Activated CD4-positive, alpha-beta memory T cell treated with anti-CD3 and anti-CD28 coated beads, Interleukin-2, amount 10 ng/mL, durations not matched to agents 7 days and 5 days (primary cell): ENCODE data around the gene NPC1L1. TPM values are rescaled to one million over a fixed set of nuclear protein-coding genes. Genes with fewer than 3 reads are reported as not detected.

ENCODE experiments used
- CTCF ChIA-PET: fragments of 350-600 bp; sonication (Branson Sonifier 250); formaldehyde crosslinking; loops from one replicate; lab custom pipeline; 2021; ENCODE audit warnings: antibody characterized with exemption, inconsistent platforms; lab: Charles Lee
- POLR2A ChIA-PET: fragments of 350-600 bp; sonication (Branson Sonifier 250); formaldehyde crosslinking; loops from one replicate; lab custom pipeline; 2021; ENCODE audit warnings: antibody characterized with exemption; lab: Charles Lee
- DNase-seq: peaks from one replicate; pipeline ENCODE4 v3.0.0-alpha.2; 2020
- H3K27ac Mint-ChIP-seq: one replicate; pipeline ENCODE4 v1.8.0; 2021; ENCODE audit warnings: mild to moderate bottlenecking, mixed read lengths
- H3K27me3 Mint-ChIP-seq: one replicate; pipeline ENCODE4 v1.8.0; 2021; ENCODE audit warnings: mixed read lengths
- H3K36me3 Mint-ChIP-seq: one replicate; pipeline ENCODE4 v1.8.0; 2021; ENCODE audit warnings: low read depth, mixed read lengths
- H3K4me1 Mint-ChIP-seq: one replicate; pipeline ENCODE4 v1.8.0; 2021; ENCODE audit warnings: mixed read lengths
- H3K4me3 Mint-ChIP-seq: one replicate; pipeline ENCODE4 v1.8.0; 2021; ENCODE audit warnings: mild to moderate bottlenecking, mixed read lengths
- H3K9me3 Mint-ChIP-seq: one replicate; pipeline ENCODE4 v1.8.0; 2021; ENCODE audit warnings: mixed read lengths
- total RNA-seq, 2 experiments: library from RNA; stranded (reverse); gene quantifications; one replicate each; pipeline ENCODE4 v1.2.3, GENCODE V29; 2021

Gene NPC1L1
- total RNA-seq, 2 experiments from 2014 or later = not detected

- CTCF ChIA-PET = no interaction called here
- H3K4me3 Mint-ChIP-seq = no peak overlapping the region
- no peak for DNase-seq
- H3K36me3 Mint-ChIP-seq = no peaks in the 10 kb centered on the region
- H3K27me3 Mint-ChIP-seq = peaks cover 4% of the 10 kb centered on the region
- H3K27ac Mint-ChIP-seq = no peak overlapping the region
- POLR2A ChIA-PET = no interaction called here
- H3K4me1 Mint-ChIP-seq = peaks cover 1% of the 10 kb centered on the region
- peaks cover 2% of the 10 kb centered on the region for H3K9me3 Mint-ChIP-seq
Observed at GRCh38 chr7:44531421-44532380, 9.4 kb downstream of the NPC1L1 start.

- H3K9me3 Mint-ChIP-seq = peaks cover 2% of the 10 kb centered on the region
- no peak overlapping the region for H3K27ac Mint-ChIP-seq
- DNase-seq = no peak
- H3K4me1 Mint-ChIP-seq = peaks cover 1% of the 10 kb centered on the region
- CTCF ChIA-PET = no interaction called here
- peaks cover 4% of the 10 kb centered on the region for H3K27me3 Mint-ChIP-seq
- H3K4me3 Mint-ChIP-seq = no peak overlapping the region
- H3K36me3 Mint-ChIP-seq = no peaks in the 10 kb centered on the region
- POLR2A ChIA-PET = no interaction called here
Observed at GRCh38 chr7:44530990-44531389, 10.1 kb downstream of the NPC1L1 start.

- ChIA-PET CTCF (interaction anchor here (1.7 kb wide), 1 partner anchor 10 kb away, joined by 5 read pairs; no protein-coding TSS in a partner anchor), POLR2A (no interaction called here)
Observed at GRCh38 chr7:44524811-44525388, 16.2 kb downstream of the NPC1L1 start.

GRCh38 chr7:44522315-44522714, 18.8 kb downstream of the NPC1L1 start:
- CTCF ChIA-PET = interaction anchor here (1.4 kb wide), 1 partner anchor 12 kb away, joined by 4 read pairs; no protein-coding TSS in a partner anchor
- DNase-seq = no peak
- Mint-ChIP-seq H3K4me1 (no peaks in the 10 kb centered on the region), H3K27me3 (peaks cover 23% of the 10 kb centered on the region), H3K27ac (no peak overlapping the region), H3K36me3 (peaks cover 6% of the 10 kb centered on the region), H3K9me3 (peaks cover 3% of the 10 kb centered on the region), H3K4me3 (no peak overlapping the region)
- POLR2A ChIA-PET = no interaction called here

More at GRCh38 chr7:44524811-44525388, 16.2 kb downstream of the NPC1L1 start:
- no peak overlapping the region for H3K27ac Mint-ChIP-seq
- no peak for DNase-seq
- H3K27me3 Mint-ChIP-seq = peaks cover 27% of the 10 kb centered on the region
- H3K9me3 Mint-ChIP-seq = peaks cover 5% of the 10 kb centered on the region
- no peaks in the 10 kb centered on the region for H3K4me1 Mint-ChIP-seq
- H3K36me3 Mint-ChIP-seq = peaks cover 6% of the 10 kb centered on the region
- no peak overlapping the region for H3K4me3 Mint-ChIP-seq

GRCh38 chr7:44521347-44522095, 19.6 kb downstream of the NPC1L1 start:
- Mint-ChIP-seq H3K9me3 (peaks cover 3% of the 10 kb centered on the region), H3K4me3 (no peak overlapping the region), H3K27ac (no peak overlapping the region), H3K27me3 (peaks cover 23% of the 10 kb centered on the region), H3K4me1 (no peaks in the 10 kb centered on the region), H3K36me3 (peaks cover 6% of the 10 kb centered on the region)
- ChIA-PET CTCF (no interaction called here), POLR2A (no interaction called here)
- DNase-seq = no peak

GRCh38 chr7:44520574-44520973, 20.6 kb downstream of the NPC1L1 start:
- ChIA-PET POLR2A (no interaction called here), CTCF (interaction anchor here (1.1 kb wide), 1 partner anchor 278 kb away, joined by 3 read pairs; no protein-coding TSS in a partner anchor)
- no peak for DNase-seq
- H3K27me3 Mint-ChIP-seq = peaks cover 21% of the 10 kb centered on the region
- H3K4me3 Mint-ChIP-seq = no peak overlapping the region
- no peak overlapping the region for H3K27ac Mint-ChIP-seq
- H3K4me1 Mint-ChIP-seq = no peaks in the 10 kb centered on the region
- H3K36me3 Mint-ChIP-seq = peaks cover 6% of the 10 kb centered on the region
- H3K9me3 Mint-ChIP-seq = peaks cover 3% of the 10 kb centered on the region

GRCh38 chr7:44519546-44519945, 21.6 kb downstream of the NPC1L1 start:
- no peak overlapping the region for H3K27ac Mint-ChIP-seq
- no peak overlapping the region for H3K4me3 Mint-ChIP-seq
- DNase-seq = no peak
- no peaks in the 10 kb centered on the region for H3K9me3 Mint-ChIP-seq
- peaks cover 3% of the 10 kb centered on the region for H3K36me3 Mint-ChIP-seq
- peaks cover 18% of the 10 kb centered on the region for H3K27me3 Mint-ChIP-seq
- ChIA-PET CTCF (interaction anchor here (0.7 to 1.1 kb wide), 2 partner anchors 277 to 373 kb away, joined by 3 read pairs; no protein-coding TSS in a partner anchor), POLR2A (interaction anchor here (0.8 kb wide), 1 partner anchor 30 kb away, joined by 4 read pairs; no protein-coding TSS in a partner anchor)
- H3K4me1 Mint-ChIP-seq = no peaks in the 10 kb centered on the region

GRCh38 chr7:44518761-44519160, 22.4 kb downstream of the NPC1L1 start:
- H3K36me3 Mint-ChIP-seq = no peaks in the 10 kb centered on the region
- H3K9me3 Mint-ChIP-seq = no peaks in the 10 kb centered on the region
- H3K27me3 Mint-ChIP-seq = peaks cover 13% of the 10 kb centered on the region
- DNase-seq = no peak
- H3K27ac Mint-ChIP-seq = no peak overlapping the region
- CTCF ChIA-PET = no interaction called here
- H3K4me3 Mint-ChIP-seq = no peak overlapping the region
- POLR2A ChIA-PET = interaction anchor here (0.8 kb wide), 1 partner anchor 29 kb away, joined by 4 read pairs; no protein-coding TSS in a partner anchor
- no peaks in the 10 kb centered on the region for H3K4me1 Mint-ChIP-seq

- no peak for DNase-seq
- CTCF ChIA-PET = interaction anchor here (0.9 kb wide), 1 partner anchor 9 kb away, joined by 3 read pairs; no protein-coding TSS in a partner anchor
- no peak overlapping the region for H3K4me3 Mint-ChIP-seq
- POLR2A ChIA-PET = no interaction called here
- no peaks in the 10 kb centered on the region for H3K4me1 Mint-ChIP-seq
- H3K36me3 Mint-ChIP-seq = no peaks in the 10 kb centered on the region
- peaks cover 9% of the 10 kb centered on the region for H3K27me3 Mint-ChIP-seq
- H3K27ac Mint-ChIP-seq = no peak overlapping the region
- H3K9me3 Mint-ChIP-seq = no peaks in the 10 kb centered on the region
Observed at GRCh38 chr7:44517175-44517574, 24.0 kb downstream of the NPC1L1 start.

GRCh38 chr7:44515590-44516268, 25.4 kb downstream of the NPC1L1 start:
- no peak overlapping the region for H3K27ac Mint-ChIP-seq
- no peaks in the 10 kb centered on the region for H3K4me1 Mint-ChIP-seq
- no peak for DNase-seq
- no peaks in the 10 kb centered on the region for H3K36me3 Mint-ChIP-seq
- H3K9me3 Mint-ChIP-seq = no peaks in the 10 kb centered on the region
- ChIA-PET CTCF (interaction anchor here (1.1 kb wide), 1 partner anchor 19 kb away, joined by 5 read pairs; no protein-coding TSS in a partner anchor), POLR2A (no interaction called here)
- no peak overlapping the region for H3K4me3 Mint-ChIP-seq
- peaks cover under 1% of the 10 kb centered on the region for H3K27me3 Mint-ChIP-seq

GRCh38 chr7:44512736-44513135, 28.4 kb downstream of the NPC1L1 start:
- Mint-ChIP-seq H3K4me3 (no peak overlapping the region), H3K36me3 (no peaks in the 10 kb centered on the region), H3K9me3 (peaks cover 2% of the 10 kb centered on the region), H3K27me3 (peaks cover 2% of the 10 kb centered on the region), H3K27ac (no peak overlapping the region), H3K4me1 (no peaks in the 10 kb centered on the region)
- no peak for DNase-seq
- ChIA-PET CTCF (interaction anchor here (0.6 kb wide), 1 partner anchor 10 kb away, joined by 3 read pairs; no protein-coding TSS in a partner anchor), POLR2A (no interaction called here)

- Mint-ChIP-seq H3K36me3 (no peaks in the 10 kb centered on the region), H3K27me3 (peaks cover 2% of the 10 kb centered on the region), H3K4me1 (no peaks in the 10 kb centered on the region), H3K4me3 (no peak overlapping the region), H3K9me3 (peaks cover 4% of the 10 kb centered on the region), H3K27ac (no peak overlapping the region)
- CTCF ChIA-PET = no interaction called here
- no peak for DNase-seq
- POLR2A ChIA-PET = no interaction called here
Observed at GRCh38 chr7:44511863-44512468, 29.2 kb downstream of the NPC1L1 start.
